H1 (cell line): Measurements from ENCODE around the gene PI4KA. TPM values are rescaled to one million over a fixed set of nuclear protein-coding genes. Genes with fewer than 3 reads are reported as not detected.
"Not testable (repeated sequence)": the region's sequence is repeated elsewhere in the genome, so short reads cannot be mapped to it uniquely, and the experiment has no call there.

Experiments used
- CTCF ChIA-PET: fragments of 300-600 bp; sonication (Branson Sonifier 250); formaldehyde crosslinking; loops from one replicate; lab custom pipeline; 2021; ENCODE audit not compliant: partially characterized antibody; lab: Charles Lee
- POLR2A ChIA-PET: fragments of 300-600 bp; sonication (Branson Sonifier 250); formaldehyde crosslinking; loops from one replicate; lab custom pipeline; 2021; ENCODE audit warnings: inconsistent platforms; ENCODE audit not compliant: partially characterized antibody; lab: Charles Lee
- DNase-seq, 2 experiments: peaks; one replicate each; pipeline versions ENCODE4 v3.0.0 to v3.0.0-alpha.2; 2010 to 2022; ENCODE audit warnings: low spot score in 2 of 2, low read depth in 1 of 2, mixed read lengths in 1 of 2
- FAIRE-seq: peaks from 2 replicates; lab custom pipeline; 2011; peaks lifted over from hg19 to GRCh38; lab: Jason Lieb, UNC
- H2AFZ ChIP-seq: 2 replicates; pipeline ENCODE4 v1.8.1; 2012; ENCODE audit warnings: low read length, inconsistent platforms
- H2AK5ac ChIP-seq: 2 replicates; pipeline ENCODE4 v1.6.1; 2013; ENCODE audit warnings: low read depth, low read length
- H2BK120ac ChIP-seq: replicated peaks from 2 replicates; pipeline ENCODE3; 2013; ENCODE audit warnings: low read depth, low read length, inconsistent platforms
- H2BK12ac ChIP-seq: 2 replicates; pipeline ENCODE4 v1.6.1; 2013; ENCODE audit warnings: low read depth, low read length
- H2BK15ac ChIP-seq: 2 replicates; pipeline ENCODE4 v1.6.1; 2013; ENCODE audit warnings: low read length
- H2BK20ac ChIP-seq: 2 replicates; pipeline ENCODE4 v1.6.1; 2013; ENCODE audit warnings: low read length
- H2BK5ac ChIP-seq: 2 replicates; pipeline ENCODE4 v1.6.1; 2013; ENCODE audit warnings: low read depth, low read length
- H3K14ac ChIP-seq: 2 replicates; pipeline ENCODE4 v1.6.1; 2013; ENCODE audit warnings: inconsistent platforms; ENCODE audit not compliant: insufficient read length
- H3K18ac ChIP-seq: 2 replicates; pipeline ENCODE4 v1.6.1; 2013; ENCODE audit warnings: low read length; ENCODE audit errors: extremely low read depth
- H3K23ac ChIP-seq: 2 replicates; pipeline ENCODE4 v1.6.1; 2013; ENCODE audit warnings: inconsistent platforms; ENCODE audit not compliant: insufficient read length
- H3K23me2 ChIP-seq: 2 replicates; pipeline ENCODE4 v1.6.1; 2013; ENCODE audit warnings: low read depth, low read length
- H3K27ac ChIP-seq: 2 replicates; pipeline ENCODE4 v1.6.1; 2011; ENCODE audit warnings: low read depth, low read length, inconsistent platforms
- H3K27me3 ChIP-seq, 4 experiments: replicated peaks in 1 of 4; 1 replicate in 1 of 4; 2 replicates in 3 of 4; pipeline versions ENCODE4 v1.6.1 to v1.8.1; 2011 to 2013; ENCODE audit warnings: low read length in 3 of 4, mild to moderate bottlenecking in 3 of 4, inconsistent platforms in 2 of 4, mixed read lengths in 2 of 4, moderate library complexity in 1 of 4; ENCODE audit not compliant: control insufficient read depth in 3 of 4, insufficient read depth in 3 of 4; ENCODE audit errors: extremely low read depth in 1 of 4
- H3K36me3 ChIP-seq, 4 experiments: 2 replicates each; pipeline versions ENCODE4 v1.6.1 to v1.8.1; 2011 to 2013; ENCODE audit warnings: mild to moderate bottlenecking in 4 of 4, low read length in 3 of 4, moderate library complexity in 2 of 4, control low read depth in 1 of 4, inconsistent platforms in 1 of 4; ENCODE audit not compliant: insufficient read depth in 4 of 4, control insufficient read depth in 2 of 4
- H3K4ac ChIP-seq: replicated peaks from 2 replicates; pipeline ENCODE3; 2013; ENCODE audit warnings: low read length, low read depth, mixed read lengths, inconsistent platforms; ENCODE audit not compliant: insufficient read length
- H3K4me1 ChIP-seq, 4 experiments: replicated peaks in 1 of 4; 1 replicate in 1 of 4; 2 replicates in 3 of 4; pipeline versions ENCODE4 v1.6.1 to v1.8.1; 2011 to 2013; ENCODE audit warnings: low read length in 3 of 4, inconsistent platforms in 2 of 4, mixed read lengths in 1 of 4; ENCODE audit not compliant: insufficient read depth in 4 of 4, control insufficient read depth in 3 of 4
- H3K4me2 ChIP-seq, 2 experiments: 2 replicates each; pipeline versions ENCODE4 v1.6.1 to v1.8.1; 2011 to 2013; ENCODE audit warnings: low read depth in 2 of 2, low read length in 2 of 2, control low read depth in 1 of 2, inconsistent platforms in 1 of 2, mild to moderate bottlenecking in 1 of 2; ENCODE audit not compliant: insufficient read depth in 1 of 2
- H3K4me3 ChIP-seq, 4 experiments: fragments of 200-600, 300-600 bp in 1 of 4; sonication (generic), shearing (Covaris generic), sonication (Bioruptor Twin) in 1 of 4; 2 replicates each; pipeline versions ENCODE4 v1.5.1 to v1.8.1; 2011 to 2016; ENCODE audit warnings: low read length in 4 of 4, low read depth in 3 of 4, control low read depth in 2 of 4, inconsistent platforms in 2 of 4, mild to moderate bottlenecking in 2 of 4, mixed read lengths in 1 of 4, moderate library complexity in 1 of 4; ENCODE audit not compliant: insufficient read depth in 2 of 4; ENCODE audit errors: extremely low read depth in 1 of 4
- H3K56ac ChIP-seq: replicated peaks from 2 replicates; pipeline ENCODE3; 2013; ENCODE audit warnings: low read depth, mild to moderate bottlenecking, mixed read lengths, low read length, inconsistent platforms; ENCODE audit not compliant: insufficient read length
- H3K79me1 ChIP-seq: 2 replicates; pipeline ENCODE4 v1.6.1; 2013; ENCODE audit warnings: low read depth, low read length, control low read depth
- H3K79me2 ChIP-seq, 2 experiments: 2 replicates each; pipeline versions ENCODE4 v1.6.1 to v1.8.1; 2012 to 2013; ENCODE audit warnings: low read length in 2 of 2, mild to moderate bottlenecking in 2 of 2, inconsistent platforms in 1 of 2; ENCODE audit not compliant: insufficient read depth in 2 of 2, control insufficient read depth in 1 of 2
- H3K9ac ChIP-seq, 4 experiments: replicated peaks in 1 of 4; 1 replicate in 1 of 4; 2 replicates in 3 of 4; pipeline versions ENCODE4 v1.6.1 to v1.8.1; 2011 to 2013; ENCODE audit warnings: low read depth in 3 of 4, low read length in 3 of 4, control low read depth in 2 of 4, mild to moderate bottlenecking in 2 of 4, moderate library complexity in 2 of 4, inconsistent platforms in 1 of 4; ENCODE audit errors: extremely low read depth in 1 of 4
- H3K9me3 ChIP-seq, 2 experiments: 2 replicates each; pipeline versions ENCODE4 v1.6.1 to v1.8.1; 2012 to 2013; ENCODE audit warnings: mild to moderate bottlenecking in 2 of 2, moderate library complexity in 2 of 2, control low read depth in 1 of 2, inconsistent platforms in 1 of 2, low read depth in 1 of 2, low read length in 1 of 2, mixed read lengths in 1 of 2; ENCODE audit not compliant: insufficient read depth in 2 of 2
- H4K20me1 ChIP-seq, 2 experiments: replicated peaks in 1 of 2; 2 replicates each; pipeline versions ENCODE3 to v1.8.1; 2011 to 2013; ENCODE audit warnings: inconsistent platforms in 2 of 2, low read length in 2 of 2, mild to moderate bottlenecking in 1 of 2; ENCODE audit not compliant: insufficient read depth in 2 of 2, control insufficient read depth in 1 of 2
- H4K5ac ChIP-seq: 2 replicates; pipeline ENCODE4 v1.6.1; 2013; ENCODE audit warnings: low read length, low read depth, mixed read lengths, inconsistent platforms; ENCODE audit not compliant: insufficient read length
- H4K8ac ChIP-seq: 2 replicates; pipeline ENCODE4 v1.8.0; 2013; ENCODE audit warnings: mild to moderate bottlenecking, moderate library complexity, low read length, inconsistent platforms; ENCODE audit not compliant: insufficient read depth; ENCODE audit errors: extremely low read depth
- H4K91ac ChIP-seq: replicated peaks from 2 replicates; pipeline ENCODE3; 2013; ENCODE audit warnings: low read length, mixed read lengths, inconsistent platforms; ENCODE audit not compliant: insufficient read length
- CTCF ChIP-seq, 3 experiments: IDR thresholded peaks; 1 replicate in 2 of 3; 2 replicates in 1 of 3; pipeline versions ENCODE4 v1.5.1 to v1.6.1; 2011; ENCODE audit warnings: low read length in 3 of 3, mild to moderate bottlenecking in 3 of 3, inconsistent platforms in 2 of 3, low read depth in 1 of 3, moderate library complexity in 1 of 3; ENCODE audit not compliant: insufficient read depth in 1 of 3; ENCODE audit errors: control extremely low read depth in 1 of 3
- RAD21 ChIP-seq, 2 experiments: IDR thresholded peaks in 1 of 2; conservative IDR thresholded peaks in 1 of 2; 2 replicates each; pipeline ENCODE4 v1.6.1; 2011; ENCODE audit warnings: low read depth in 2 of 2, low read length in 2 of 2, improper control_type of control experiment in 1 of 2, inconsistent platforms in 1 of 2, mild to moderate bottlenecking in 1 of 2, moderate library complexity in 1 of 2
- WGBS, 2 experiments: shearing (Covaris generic) in 1 of 2; methylation state at CpG; one replicate each; pipeline versions ENCODE4 v1.1.6 to v1.1.7; 2013 to 2015; ENCODE audit warnings: low lambda C conversion rate in 2 of 2, mixed read lengths in 2 of 2, inconsistent platforms in 1 of 2, low coverage in 1 of 2, missing lambda C conversion rate in 1 of 2; ENCODE audit not compliant: insufficient replicate concordance in 2 of 2, insufficient coverage in 1 of 2, insufficient read length in 1 of 2; ENCODE audit errors: extremely low coverage in 1 of 2, missing lambda C conversion rate in 1 of 2; 5-methylcytosine and 5-hydroxymethylcytosine counted together
- polyA plus RNA-seq, 7 experiments: library from polyadenylated mRNA; depleted of rRNA in 3 of 7; stranded (reverse) in 5 of 7; unstranded in 2 of 7; fragments of >200 nt in 5 of 7; fragments of 200-250 nt in 2 of 7; gene quantifications; 1 replicate in 5 of 7; 2 replicates in 1 of 7; 4 replicates in 1 of 7; pipeline versions ENCODE4 v1.2.1 to v1.2.3, GENCODE V29; 2011 to 2013; ENCODE audit warnings: missing spikeins in 2 of 7, mixed read lengths in 2 of 7
- total RNA-seq: library from RNA; stranded (reverse); fragmentation: NEBNext Ultra II Directional; extraction: Animal tissue kit (Norgen Biotek cat#: 25700); gene quantifications from 2 replicates; pipeline ENCODE4 v1.2.1, GENCODE V29; 2021

The PI4KA gene
- total and polyA plus RNA-seq, 2 of the 8 experiments (the other 6 are each of a cell fraction or from before 2014, with no cell fraction given) = 22.5 to 37.7 TPM

- DNase-seq = peak; percentile 33 to 79
- H4K5ac ChIP-seq, H3K4me2 ChIP-seq, H4K91ac ChIP-seq, H3K18ac ChIP-seq, H2BK120ac ChIP-seq, H4K20me1 ChIP-seq, H3K23me2 ChIP-seq, H3K4ac ChIP-seq, H4K8ac ChIP-seq, H3K27me3 ChIP-seq, H3K9me3 ChIP-seq, H2AK5ac ChIP-seq, H3K79me1 ChIP-seq, H3K23ac ChIP-seq, H3K56ac ChIP-seq, H3K27ac ChIP-seq, H2BK15ac ChIP-seq, H2BK20ac ChIP-seq, FAIRE-seq, H3K36me3 ChIP-seq, H3K4me1 ChIP-seq, H3K9ac ChIP-seq, H3K4me3 ChIP-seq, POLR2A ChIA-PET, H2BK12ac ChIP-seq, H3K79me2 ChIP-seq, CTCF ChIA-PET, H2AFZ ChIP-seq, H3K14ac ChIP-seq, H2BK5ac ChIP-seq: not testable (repeated sequence)
- 55% methylated on average over 14 of the region's 17 CpGs; no CpG with 5 or more reads in 1 of the 2 experiments for WGBS, 2 experiments
- TF ChIP-seq CTCF (IDR thresholded peaks at IDR 0.05; ENCODE audit: control extremely low read depth in 1 of 3, insufficient read depth in 1 of 3, low read depth in 1 of 3, low read length in 3 of 3) = peak; percentile 53 to 79 (median 54)
- peak; percentile 79 to 81 for TF ChIP-seq RAD21 (IDR thresholded peaks at IDR 0.05 in 1 of 2, conservative IDR thresholded peaks at IDR 0.05 in 1 of 2; ENCODE audit: low read depth in 2 of 2, low read length in 2 of 2)
Observed at GRCh38 chr22:20697481-20698113, 161.0 kb downstream of the PI4KA start.
